HepG2 (cell line): ENCODE measurements around the gene OFD1. TPM values are rescaled to one million over a fixed set of nuclear protein-coding genes. Genes with fewer than 3 reads are reported as not detected.

Experiments used
- ADNP ChIP-seq: sonication (generic); formaldehyde crosslinking; IDR thresholded peaks from 2 replicates; pipeline ENCODE4 v1.4.0; 2020; ENCODE audit warnings: missing genetic modification reagents
- ELF1 ChIP-seq: sonication (generic); formaldehyde crosslinking; IDR thresholded peaks from 2 replicates; pipeline ENCODE4 v1.4.0; 2020; ENCODE audit warnings: missing genetic modification reagents
- GATAD2A ChIP-seq: IDR thresholded peaks from 2 replicates; pipeline ENCODE4 v1.6.1; 2016
- HDAC1 ChIP-seq: sonication (generic); formaldehyde crosslinking; IDR thresholded peaks from 2 replicates; pipeline ENCODE4 v1.5.1; 2020; ENCODE audit warnings: mild to moderate bottlenecking, missing genetic modification reagents
- HDAC2 ChIP-seq: sonication (generic); formaldehyde crosslinking; IDR thresholded peaks from 2 replicates; pipeline ENCODE4 v1.4.0; 2020; ENCODE audit warnings: missing genetic modification reagents
- JARID2 ChIP-seq: sonication (generic); formaldehyde crosslinking; IDR thresholded peaks from 2 replicates; pipeline ENCODE4 v1.8.1; 2023; ENCODE audit warnings: missing genetic modification reagents, inconsistent platforms; ENCODE audit not compliant: insufficient replicate concordance
- KDM2A ChIP-seq: sonication (generic); formaldehyde crosslinking; IDR thresholded peaks from 2 replicates; pipeline ENCODE4 v1.4.0; 2020; ENCODE audit warnings: low read depth, missing genetic modification reagents, borderline replicate concordance
- MZF1 ChIP-seq: sonication (generic); formaldehyde crosslinking; IDR thresholded peaks from 2 replicates; pipeline ENCODE4 v1.8.1; 2023; ENCODE audit warnings: mild to moderate bottlenecking, missing genetic modification reagents, borderline replicate concordance
- POLR2AphosphoS5 ChIP-seq: IDR thresholded peaks from 2 replicates; pipeline ENCODE4 v1.6.1; 2012; ENCODE audit warnings: low read depth, low read length
- SNRNP70 ChIP-seq: fragments of 200-400 bp; formaldehyde crosslinking; IDR thresholded peaks from 2 replicates; pipeline ENCODE4 v1.6.1; 2017; ENCODE audit warnings: mild to moderate bottlenecking, low read depth, low read length, moderate library complexity
- SRSF1 ChIP-seq: fragments of 200-400 bp; formaldehyde crosslinking; optimal IDR thresholded peaks from 2 replicates; pipeline ENCODE3; 2017; ENCODE audit warnings: mild to moderate bottlenecking, low read depth, low read length, moderate library complexity
- TBX3 ChIP-seq: fragments of 450-650 bp; IDR thresholded peaks from 2 replicates; pipeline ENCODE4 v1.6.1; 2017; ENCODE audit warnings: antibody characterized with exemption, mild to moderate bottlenecking, inconsistent platforms, borderline replicate concordance
- ZFP82 ChIP-seq: sonication (generic); formaldehyde crosslinking; IDR thresholded peaks from 2 replicates; pipeline ENCODE4 v1.5.1; 2020; ENCODE audit warnings: mild to moderate bottlenecking, missing genetic modification reagents, borderline replicate concordance
- ZMYM4 ChIP-seq: sonication (generic); formaldehyde crosslinking; IDR thresholded peaks from 2 replicates; pipeline ENCODE4 v1.8.1; 2023; ENCODE audit warnings: mild to moderate bottlenecking, missing genetic modification reagents
- ZNF263 ChIP-seq: sonication (generic); formaldehyde crosslinking; IDR thresholded peaks from 2 replicates; pipeline ENCODE4 v1.4.0; 2020; ENCODE audit warnings: missing genetic modification reagents
- ZNF558 ChIP-seq: sonication (generic); formaldehyde crosslinking; IDR thresholded peaks from 2 replicates; pipeline ENCODE4 v1.9.0; 2022; ENCODE audit warnings: mild to moderate bottlenecking, missing genetic modification reagents, borderline replicate concordance
- ZNF569 ChIP-seq: sonication (generic); formaldehyde crosslinking; IDR thresholded peaks from 2 replicates; pipeline ENCODE4 v1.5.0; 2020; ENCODE audit warnings: mild to moderate bottlenecking, missing genetic modification reagents, moderate library complexity, borderline replicate concordance
- ZNF607 ChIP-seq: sonication (generic); formaldehyde crosslinking; IDR thresholded peaks from 2 replicates; pipeline ENCODE4 v1.5.1; 2020; ENCODE audit warnings: missing genetic modification reagents, mild to moderate bottlenecking, borderline replicate concordance
- ZNF713 ChIP-seq: sonication (generic); formaldehyde crosslinking; IDR thresholded peaks from 2 replicates; pipeline ENCODE4 v1.4.0; 2020; ENCODE audit warnings: mild to moderate bottlenecking, missing genetic modification reagents
- ZSCAN20 ChIP-seq: sonication (generic); formaldehyde crosslinking; IDR thresholded peaks from 2 replicates; pipeline ENCODE4 v1.4.0; 2020; ENCODE audit warnings: missing genetic modification reagents, mild to moderate bottlenecking, borderline replicate concordance
- polyA plus RNA-seq, 8 experiments: library from polyadenylated mRNA; depleted of rRNA in 3 of 8; stranded (reverse) in 7 of 8; unstranded in 1 of 8; fragments of >200 nt; fragmentation: Illumina TruSeq in 4 of 8; extraction: Trizol in 4 of 8; gene quantifications; 2 replicates each; pipeline versions ENCODE4 v1.2.1 to v1.2.3, GENCODE V29; 2011 to 2016; ENCODE audit warnings: low read depth in 4 of 8, missing spikeins in 1 of 8, mixed read lengths in 1 of 8; ENCODE audit not compliant: insufficient read depth in 1 of 8
- total RNA-seq, 5 experiments: library from RNA; depleted of rRNA; stranded (reverse); fragments of >200 nt; fragmentation: Illumina TruSeq; extraction: Trizol; gene quantifications; 2 replicates each; pipeline ENCODE4 v1.2.3, GENCODE V29; 2016; ENCODE audit warnings: low read depth in 1 of 5
- TF ChIP-seq, protein P1 (sequence below): sonication (generic); formaldehyde crosslinking; conservative IDR thresholded peaks from 2 replicates; pipeline ENCODE4 v1.4.0; 2020; ENCODE audit warnings: missing genetic modification reagents
- TF ChIP-seq, protein P2 (sequence below): sonication (generic); formaldehyde crosslinking; IDR thresholded peaks from 2 replicates; pipeline ENCODE4 v1.4.0; 2020; ENCODE audit warnings: missing genetic modification reagents

Gene OFD1
- total and polyA plus RNA-seq, 2 of the 13 experiments (the other 11 are each of a cell fraction or from before 2014, with no cell fraction given), result 14.9 to 16.4 TPM

DNA sequence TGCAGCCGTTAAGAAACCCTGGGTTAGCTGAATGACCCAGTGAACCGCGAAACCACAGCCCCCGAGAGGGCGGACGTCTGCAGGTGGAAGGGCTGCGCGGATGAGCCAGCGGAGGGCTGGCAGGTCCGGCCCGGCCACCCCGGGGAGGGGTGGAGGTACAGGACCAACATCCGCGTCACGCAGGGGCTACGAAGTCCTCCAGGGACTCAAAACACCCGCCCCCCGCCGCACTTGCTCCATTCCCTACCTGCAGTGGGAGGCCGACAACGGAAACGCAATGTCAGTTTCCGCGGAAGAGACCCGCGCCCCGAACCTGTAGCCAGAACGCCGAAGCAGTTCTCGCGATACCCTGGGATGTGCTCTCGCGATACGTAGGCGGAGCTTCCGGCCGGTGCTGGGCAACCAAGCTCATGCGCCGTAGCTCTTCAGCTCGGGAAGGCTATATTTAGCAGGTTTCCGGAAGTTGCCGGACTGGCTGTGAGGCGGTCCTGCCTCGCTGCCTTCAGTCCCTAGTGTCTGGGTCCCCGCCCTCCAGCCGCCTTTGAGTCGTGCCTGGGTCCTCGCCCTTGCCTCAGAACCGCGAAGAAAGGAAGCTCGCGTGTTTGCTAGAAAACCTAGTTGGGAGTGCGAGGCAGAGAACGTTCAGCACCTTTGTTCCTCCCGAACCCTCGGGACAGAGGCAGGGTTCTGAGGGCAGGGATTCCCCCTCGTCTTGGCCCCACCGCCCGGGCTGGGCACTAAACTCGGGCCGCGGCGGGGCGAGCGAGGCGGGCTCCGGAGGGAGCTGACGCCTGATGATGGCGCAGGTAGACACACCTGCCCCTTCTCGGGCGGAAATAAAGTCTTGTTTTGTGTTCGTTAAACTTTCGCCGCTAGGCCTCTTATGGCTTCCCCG, at the start of gene OFD1, which contains the start of gene TRAPPC2 (continued):
- TF ChIP-seq, protein P1, sequence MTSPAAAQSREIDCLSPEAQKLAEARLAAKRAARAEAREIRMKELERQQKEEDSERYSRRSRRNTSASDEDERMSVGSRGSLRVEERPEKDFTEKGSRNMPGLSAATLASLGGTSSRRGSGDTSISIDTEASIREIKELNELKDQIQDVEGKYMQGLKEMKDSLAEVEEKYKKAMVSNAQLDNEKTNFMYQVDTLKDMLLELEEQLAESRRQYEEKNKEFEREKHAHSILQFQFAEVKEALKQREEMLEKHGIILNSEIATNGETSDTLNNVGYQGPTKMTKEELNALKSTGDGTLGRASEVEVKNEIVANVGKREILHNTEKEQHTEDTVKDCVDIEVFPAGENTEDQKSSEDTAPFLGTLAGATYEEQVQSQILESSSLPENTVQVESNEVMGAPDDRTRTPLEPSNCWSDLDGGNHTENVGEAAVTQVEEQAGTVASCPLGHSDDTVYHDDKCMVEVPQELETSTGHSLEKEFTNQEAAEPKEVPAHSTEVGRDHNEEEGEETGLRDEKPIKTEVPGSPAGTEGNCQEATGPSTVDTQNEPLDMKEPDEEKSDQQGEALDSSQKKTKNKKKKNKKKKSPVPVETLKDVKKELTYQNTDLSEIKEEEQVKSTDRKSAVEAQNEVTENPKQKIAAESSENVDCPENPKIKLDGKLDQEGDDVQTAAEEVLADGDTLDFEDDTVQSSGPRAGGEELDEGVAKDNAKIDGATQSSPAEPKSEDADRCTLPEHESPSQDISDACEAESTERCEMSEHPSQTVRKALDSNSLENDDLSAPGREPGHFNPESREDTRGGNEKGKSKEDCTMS (CRISPR knock-in tag), result no peak
- TF ChIP-seq ZNF263 (CRISPR knock-in tag), result no peak; the same call in 1 of the 2 replicates
- no peak for TF ChIP-seq ZFP82 (CRISPR knock-in tag)
- peak; percentile 88 for TF ChIP-seq ELF1 (CRISPR knock-in tag)
- no peak for TF ChIP-seq ZNF713 (CRISPR knock-in tag)
- no peak for TF ChIP-seq TBX3
- peak; percentile 92 for TF ChIP-seq ZMYM4 (CRISPR knock-in tag)
- TF ChIP-seq ADNP (CRISPR knock-in tag), result no peak
- no peak for TF ChIP-seq ZNF607 (CRISPR knock-in tag)
- TF ChIP-seq ZNF569 (CRISPR knock-in tag), result 0 out of 2 replicates have a peak, but pooled peaks have one; percentile 35
- TF ChIP-seq KDM2A (CRISPR knock-in tag), result peak; percentile 60; the same call in 1 of the 2 replicates
- no peak for TF ChIP-seq MZF1
- TF ChIP-seq, protein P2, sequence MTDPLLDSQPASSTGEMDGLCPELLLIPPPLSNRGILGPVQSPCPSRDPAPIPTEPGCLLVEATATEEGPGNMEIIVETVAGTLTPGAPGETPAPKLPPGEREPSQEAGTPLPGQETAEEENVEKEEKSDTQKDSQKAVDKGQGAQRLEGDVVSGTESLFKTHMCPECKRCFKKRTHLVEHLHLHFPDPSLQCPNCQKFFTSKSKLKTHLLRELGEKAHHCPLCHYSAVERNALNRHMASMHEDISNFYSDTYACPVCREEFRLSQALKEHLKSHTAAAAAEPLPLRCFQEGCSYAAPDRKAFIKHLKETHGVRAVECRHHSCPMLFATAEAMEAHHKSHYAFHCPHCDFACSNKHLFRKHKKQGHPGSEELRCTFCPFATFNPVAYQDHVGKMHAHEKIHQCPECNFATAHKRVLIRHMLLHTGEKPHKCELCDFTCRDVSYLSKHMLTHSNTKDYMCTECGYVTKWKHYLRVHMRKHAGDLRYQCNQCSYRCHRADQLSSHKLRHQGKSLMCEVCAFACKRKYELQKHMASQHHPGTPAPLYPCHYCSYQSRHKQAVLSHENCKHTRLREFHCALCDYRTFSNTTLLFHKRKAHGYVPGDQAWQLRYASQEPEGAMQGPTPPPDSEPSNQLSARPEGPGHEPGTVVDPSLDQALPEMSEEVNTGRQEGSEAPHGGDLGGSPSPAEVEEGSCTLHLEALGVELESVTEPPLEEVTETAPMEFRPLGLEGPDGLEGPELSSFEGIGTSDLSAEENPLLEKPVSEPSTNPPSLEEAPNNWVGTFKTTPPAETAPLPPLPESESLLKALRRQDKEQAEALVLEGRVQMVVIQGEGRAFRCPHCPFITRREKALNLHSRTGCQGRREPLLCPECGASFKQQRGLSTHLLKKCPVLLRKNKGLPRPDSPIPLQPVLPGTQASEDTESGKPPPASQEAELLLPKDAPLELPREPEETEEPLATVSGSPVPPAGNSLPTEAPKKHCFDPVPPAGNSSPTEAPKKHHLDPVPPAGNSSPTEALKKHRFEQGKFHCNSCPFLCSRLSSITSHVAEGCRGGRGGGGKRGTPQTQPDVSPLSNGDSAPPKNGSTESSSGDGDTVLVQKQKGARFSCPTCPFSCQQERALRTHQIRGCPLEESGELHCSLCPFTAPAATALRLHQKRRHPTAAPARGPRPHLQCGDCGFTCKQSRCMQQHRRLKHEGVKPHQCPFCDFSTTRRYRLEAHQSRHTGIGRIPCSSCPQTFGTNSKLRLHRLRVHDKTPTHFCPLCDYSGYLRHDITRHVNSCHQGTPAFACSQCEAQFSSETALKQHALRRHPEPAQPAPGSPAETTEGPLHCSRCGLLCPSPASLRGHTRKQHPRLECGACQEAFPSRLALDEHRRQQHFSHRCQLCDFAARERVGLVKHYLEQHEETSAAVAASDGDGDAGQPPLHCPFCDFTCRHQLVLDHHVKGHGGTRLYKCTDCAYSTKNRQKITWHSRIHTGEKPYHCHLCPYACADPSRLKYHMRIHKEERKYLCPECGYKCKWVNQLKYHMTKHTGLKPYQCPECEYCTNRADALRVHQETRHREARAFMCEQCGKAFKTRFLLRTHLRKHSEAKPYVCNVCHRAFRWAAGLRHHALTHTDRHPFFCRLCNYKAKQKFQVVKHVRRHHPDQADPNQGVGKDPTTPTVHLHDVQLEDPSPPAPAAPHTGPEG (CRISPR knock-in tag), result no peak
- no peak for TF ChIP-seq SRSF1
- no peak for TF ChIP-seq ZSCAN20 (CRISPR knock-in tag)
- TF ChIP-seq ZNF558 (CRISPR knock-in tag), result no peak
- TF ChIP-seq HDAC2, result peak; percentile 42; the same call in 1 of the 2 replicates
- peak; percentile 87 for TF ChIP-seq POLR2AphosphoS5
- no peak for TF ChIP-seq JARID2 (CRISPR knock-in tag)
- TF ChIP-seq GATAD2A (CRISPR knock-in tag), result peak; percentile 17; the same call in 1 of the 2 replicates
- TF ChIP-seq SNRNP70, result no peak
- peak; percentile 53; the same call in 1 of the 2 replicates for TF ChIP-seq HDAC1 (CRISPR knock-in tag)
